SIG-M5 treated with dmso at 0.1 percent for 504 hours (cell line): ENCODE results near the gene TP53TG3E.
"Not testable (repeated sequence)": the region's sequence is repeated elsewhere in the genome, so short reads cannot be mapped to it uniquely, and the experiment has no call there.

ENCODE experiments used
- DNase-seq: peaks from one replicate; lab custom pipeline; 2025; ENCODE audit not compliant: unreplicated experiment; lab: John Stamatoyannopoulos, UW

TP53TG3E gene, protein sequence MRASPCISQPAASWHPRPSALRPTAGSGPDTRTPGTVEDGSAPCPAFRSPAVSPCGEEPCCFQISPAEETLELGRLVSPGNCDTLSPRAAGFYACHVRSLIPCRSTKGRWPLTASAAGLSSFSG

DNA sequence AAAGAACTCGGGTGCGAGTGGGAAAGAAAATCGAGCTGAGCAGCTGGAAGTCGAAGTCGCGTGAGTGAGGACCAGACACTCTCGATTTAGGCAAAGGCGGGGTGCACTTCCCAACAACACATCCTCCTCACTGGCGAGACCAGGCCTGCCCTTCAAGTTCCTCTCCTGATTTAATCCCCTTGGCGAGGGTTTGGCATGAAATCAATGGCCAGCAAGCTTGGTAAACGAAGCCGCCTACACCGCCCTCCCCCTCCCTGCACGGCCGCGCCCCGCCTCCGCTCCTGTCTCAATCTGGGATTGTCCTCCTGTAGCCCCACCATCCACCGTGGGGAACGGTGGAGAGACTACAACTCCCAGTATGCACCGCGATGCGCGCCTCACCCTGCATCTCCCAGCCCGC, at the start of gene TP53TG3E:
TSS of gene TP53TG3E (plus strand) at position 301 of the 400 bp plus-strand sequence. CDS start at position 369, 68 bp downstream.
- not testable (repeated sequence) for DNase-seq

GRCh38 chr16:33336226-33337012, 32.3 kb downstream of the TP53TG3E start:
- not testable (repeated sequence) for DNase-seq

GRCh38 chr16:33337627-33338542, 33.8 kb downstream of the TP53TG3E start:
- not testable (repeated sequence) for DNase-seq

DNA sequence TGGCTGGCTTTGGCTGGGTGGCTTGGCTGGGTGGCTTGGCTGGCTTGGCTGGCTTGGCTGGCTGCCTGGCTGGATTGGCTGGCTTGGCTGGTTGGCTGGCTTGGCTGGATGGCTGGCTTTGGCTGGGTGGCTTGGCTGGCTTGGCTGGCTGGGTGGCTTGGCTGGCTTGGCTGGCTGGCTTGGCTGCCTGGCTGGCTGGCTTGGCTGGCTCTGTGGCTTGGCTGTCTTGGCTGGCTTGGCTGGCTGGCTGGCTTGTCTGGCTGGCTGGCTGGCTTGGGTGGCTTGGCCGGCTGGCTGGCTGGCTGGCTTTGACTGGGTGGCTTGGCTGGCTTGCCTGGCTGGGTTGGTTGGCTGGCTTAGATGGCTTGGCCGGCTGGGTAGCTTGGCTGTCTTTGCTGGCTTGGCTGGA, 34.4 kb downstream of the TP53TG3E start:
- not testable (repeated sequence) for DNase-seq

- not testable (repeated sequence) for DNase-seq
Measured at GRCh38 chr16:33339093-33340061, 35.3 kb downstream of the TP53TG3E start.
